CD4-positive, alpha-beta T cell (primary cell): Measurements from ENCODE around the gene RAD51B. TPM values are rescaled to one million over a fixed set of nuclear protein-coding genes. Genes with fewer than 3 reads are reported as not detected.
"Not testable (repeated sequence)": the region's sequence is repeated elsewhere in the genome, so short reads cannot be mapped to it uniquely, and the experiment has no call there.

Experiments
- ATAC-seq: fragments of 200-7000 bp; cut with Tn5 transposase; one replicate; pipeline ENCODE4 v1.10.0; 2022; ENCODE audit warnings: mild to moderate bottlenecking; ENCODE audit not compliant: poor library complexity
- CTCF ChIA-PET: fragments of 350-600 bp; sonication (Branson Sonifier 250); formaldehyde crosslinking; loops from one replicate; lab custom pipeline; 2021; ENCODE audit warnings: antibody characterized with exemption, inconsistent platforms; lab: Charles Lee
- POLR2A ChIA-PET: fragments of 350-600 bp; sonication (Branson Sonifier 250); formaldehyde crosslinking; loops from one replicate; lab custom pipeline; 2021; ENCODE audit warnings: antibody characterized with exemption, inconsistent platforms; lab: Charles Lee
- DNase-seq, 14 experiments: peaks; one replicate each; pipeline ENCODE4 v3.0.0-alpha.2; 2013 to 2020; ENCODE audit warnings: mixed read lengths in 2 of 14
- H3K27ac ChIP-seq, 2 donors: one replicate each; pipeline versions ENCODE4 v1.5.1 to v1.7.0; 2013; ENCODE audit warnings: low read length in 2 of 2, low read depth in 1 of 2, mild to moderate bottlenecking in 1 of 2
- H3K27me3 ChIP-seq, 2 experiments: 1 replicate in 1 of 2; 2 replicates in 1 of 2; pipeline versions ENCODE4 v1.6.1 to v1.7.0; 2013; ENCODE audit warnings: low read length in 2 of 2, control low read depth in 1 of 2, mild to moderate bottlenecking in 1 of 2, moderate library complexity in 1 of 2; ENCODE audit not compliant: insufficient read depth in 2 of 2, control insufficient read depth in 1 of 2
- H3K36me3 ChIP-seq: one replicate; pipeline ENCODE4 v1.6.1; 2013; ENCODE audit warnings: low read length, control low read depth; ENCODE audit not compliant: insufficient read depth
- H3K4me1 ChIP-seq: one replicate; pipeline ENCODE4 v1.6.1; 2013; ENCODE audit warnings: low read length, control low read depth; ENCODE audit not compliant: insufficient read depth
- H3K4me3 ChIP-seq: one replicate; pipeline ENCODE4 v1.5.1; 2013; ENCODE audit warnings: mild to moderate bottlenecking, low read length, moderate library complexity
- H3K9me3 ChIP-seq, 2 experiments: 1 replicate in 1 of 2; 2 replicates in 1 of 2; pipeline versions ENCODE4 v1.6.1 to v1.7.0; 2013; ENCODE audit warnings: low read length in 2 of 2, mild to moderate bottlenecking in 2 of 2, control low read depth in 1 of 2, moderate library complexity in 1 of 2; ENCODE audit not compliant: control insufficient read depth in 1 of 2, insufficient read depth in 1 of 2
- H3K27ac Mint-ChIP-seq: one replicate; pipeline ENCODE4 v1.8.0; 2020; ENCODE audit warnings: mixed read lengths
- H3K27me3 Mint-ChIP-seq: one replicate; pipeline ENCODE4 v1.8.0; 2021; ENCODE audit warnings: mixed read lengths
- H3K36me3 Mint-ChIP-seq: one replicate; pipeline ENCODE4 v1.8.0; 2021; ENCODE audit warnings: low read depth, mixed read lengths
- H3K4me1 Mint-ChIP-seq: one replicate; pipeline ENCODE4 v1.8.0; 2021; ENCODE audit warnings: low read depth, mixed read lengths
- H3K4me3 Mint-ChIP-seq: one replicate; pipeline ENCODE4 v1.8.0; 2020; ENCODE audit warnings: mild to moderate bottlenecking, mixed read lengths
- H3K9me3 Mint-ChIP-seq: one replicate; pipeline ENCODE4 v1.8.0; 2020; ENCODE audit warnings: mixed read lengths
- CTCF ChIP-seq: fragments of 200-600 bp; IDR thresholded peaks from one replicate; pipeline ENCODE4 v1.8.0; 2022; ENCODE audit warnings: antibody characterized with exemption, mild to moderate bottlenecking
- intact Hi-C, 2 experiments: fragments of 100-400 bp; cut with DNase I in 1 of 2; cut with micrococcal nuclease in 1 of 2; formaldehyde crosslinking; loops; one replicate each; pipeline versions ENCODE4 v1.15.1 to v1.9.0; 2023 to 2025; cut with DNase I, micrococcal nuclease
- total RNA-seq, 174 experiments: library from RNA in 2 of 174; stranded (reverse) in 2 of 174; gene quantifications; one replicate each; pipeline ENCODE4 v1.2.3 and lab custom pipeline; 2021 to 2026

Gene RAD51B
- total RNA-seq, 2 experiments from 2014 or later: 18.4 to 20.0 TPM

- Mint-ChIP-seq H3K27me3 (no peaks in the 10 kb centered on the region), H3K27ac (no peak overlapping the region), H3K4me1 (no peaks in the 10 kb centered on the region), H3K9me3 (no peaks in the 10 kb centered on the region), H3K4me3 (no peak overlapping the region), H3K36me3 (peaks cover 29% of the 10 kb centered on the region)
- no peak overlapping the region for H3K4me3 ChIP-seq
- H3K9me3 ChIP-seq: peaks cover 0 to 3% of the 10 kb centered on the region in 2 experiments
- H3K27ac ChIP-seq: no peak overlapping the region
- no peaks in the 10 kb centered on the region for H3K27me3 ChIP-seq
- ChIA-PET POLR2A (interaction anchor here (1.1 kb wide), 1 partner anchor 22 kb away, joined by 4 read pairs; no protein-coding TSS in a partner anchor), CTCF (no interaction called here)
- no peak for ATAC-seq
- intact Hi-C loops: no loop called here
- no peaks in the 10 kb centered on the region for H3K4me1 ChIP-seq
- TF ChIP-seq CTCF: no peak
- no peaks in the 10 kb centered on the region for H3K36me3 ChIP-seq
- no peak for DNase-seq
Observed at GRCh38 chr14:67963960-67964812, 144.6 kb downstream of the RAD51B start.

GRCh38 chr14:67965696-67966095 lies 146.1 kb downstream of the RAD51B start:
- Mint-ChIP-seq H3K36me3 (peaks cover 29% of the 10 kb centered on the region), H3K4me3 (no peak overlapping the region), H3K9me3 (no peaks in the 10 kb centered on the region), H3K27me3 (no peaks in the 10 kb centered on the region), H3K27ac (no peak overlapping the region), H3K4me1 (no peaks in the 10 kb centered on the region)
- H3K27ac ChIP-seq: no peak overlapping the region
- no peaks in the 10 kb centered on the region for H3K36me3 ChIP-seq
- no peaks in the 10 kb centered on the region for H3K27me3 ChIP-seq
- H3K9me3 ChIP-seq: peaks cover 0 to 3% of the 10 kb centered on the region in 2 experiments
- DNase-seq (no peak), ATAC-seq (no peak)
- H3K4me3 ChIP-seq: no peak overlapping the region
- intact Hi-C loops: no loop called here
- no peaks in the 10 kb centered on the region for H3K4me1 ChIP-seq
- ChIA-PET POLR2A (no interaction called here), CTCF (no interaction called here)
- TF ChIP-seq CTCF: no peak

GRCh38 chr14:67967206-67967605 lies 147.6 kb downstream of the RAD51B start:
- DNase-seq (no peak), ATAC-seq (no peak)
- no peak for TF ChIP-seq CTCF
- POLR2A ChIA-PET: no interaction called here
- Histone ChIP-seq H3K27ac (no peak overlapping the region), H3K4me1 (no peaks in the 10 kb centered on the region), H3K27me3 (no peaks in the 10 kb centered on the region), H3K36me3 (no peaks in the 10 kb centered on the region), H3K4me3 (no peak overlapping the region), H3K9me3 (peaks cover 0 to 3% of the 10 kb centered on the region in 2 experiments)
- Mint-ChIP-seq H3K36me3 (peaks cover 29% of the 10 kb centered on the region), H3K27ac (no peak overlapping the region), H3K9me3 (no peaks in the 10 kb centered on the region), H3K27me3 (no peaks in the 10 kb centered on the region), H3K4me3 (no peak overlapping the region), H3K4me1 (no peaks in the 10 kb centered on the region)
- CTCF ChIA-PET: no interaction called here
- intact Hi-C loops: no loop called here

- H3K4me1 Mint-ChIP-seq, H3K27ac Mint-ChIP-seq, H3K27me3 Mint-ChIP-seq, H3K4me3 Mint-ChIP-seq, H3K27ac ChIP-seq, H3K27me3 ChIP-seq, H3K4me1 ChIP-seq, CTCF ChIA-PET, DNase-seq, H3K9me3 Mint-ChIP-seq, H3K9me3 ChIP-seq, intact Hi-C loops, H3K4me3 ChIP-seq, H3K36me3 ChIP-seq, ATAC-seq, POLR2A ChIA-PET: not testable (repeated sequence)
- peaks cover 29% of the 10 kb centered on the region for H3K36me3 Mint-ChIP-seq
Observed at GRCh38 chr14:67967970-67968369, 148.4 kb downstream of the RAD51B start.
